Stimulated activated CD8-positive, alpha-beta memory T cell treated with anti-CD3 and anti-CD28 coated beads, Interleukin-12 subunit alpha, Interleukin-12 subunit beta, amount 100 ng/mL, for 1 hour (primary cell): ENCODE measurements around the gene PDF.
"Not testable (repeated sequence)": the region's sequence is repeated elsewhere in the genome, so short reads cannot be mapped to it uniquely, and the experiment has no call there.

Experiments
- DNase-seq: peaks from one replicate; pipeline ENCODE4 v3.0.0-alpha.2; 2020; ENCODE audit warnings: low read depth

Gene PDF, protein sequence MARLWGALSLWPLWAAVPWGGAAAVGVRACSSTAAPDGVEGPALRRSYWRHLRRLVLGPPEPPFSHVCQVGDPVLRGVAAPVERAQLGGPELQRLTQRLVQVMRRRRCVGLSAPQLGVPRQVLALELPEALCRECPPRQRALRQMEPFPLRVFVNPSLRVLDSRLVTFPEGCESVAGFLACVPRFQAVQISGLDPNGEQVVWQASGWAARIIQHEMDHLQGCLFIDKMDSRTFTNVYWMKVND

DNA sequence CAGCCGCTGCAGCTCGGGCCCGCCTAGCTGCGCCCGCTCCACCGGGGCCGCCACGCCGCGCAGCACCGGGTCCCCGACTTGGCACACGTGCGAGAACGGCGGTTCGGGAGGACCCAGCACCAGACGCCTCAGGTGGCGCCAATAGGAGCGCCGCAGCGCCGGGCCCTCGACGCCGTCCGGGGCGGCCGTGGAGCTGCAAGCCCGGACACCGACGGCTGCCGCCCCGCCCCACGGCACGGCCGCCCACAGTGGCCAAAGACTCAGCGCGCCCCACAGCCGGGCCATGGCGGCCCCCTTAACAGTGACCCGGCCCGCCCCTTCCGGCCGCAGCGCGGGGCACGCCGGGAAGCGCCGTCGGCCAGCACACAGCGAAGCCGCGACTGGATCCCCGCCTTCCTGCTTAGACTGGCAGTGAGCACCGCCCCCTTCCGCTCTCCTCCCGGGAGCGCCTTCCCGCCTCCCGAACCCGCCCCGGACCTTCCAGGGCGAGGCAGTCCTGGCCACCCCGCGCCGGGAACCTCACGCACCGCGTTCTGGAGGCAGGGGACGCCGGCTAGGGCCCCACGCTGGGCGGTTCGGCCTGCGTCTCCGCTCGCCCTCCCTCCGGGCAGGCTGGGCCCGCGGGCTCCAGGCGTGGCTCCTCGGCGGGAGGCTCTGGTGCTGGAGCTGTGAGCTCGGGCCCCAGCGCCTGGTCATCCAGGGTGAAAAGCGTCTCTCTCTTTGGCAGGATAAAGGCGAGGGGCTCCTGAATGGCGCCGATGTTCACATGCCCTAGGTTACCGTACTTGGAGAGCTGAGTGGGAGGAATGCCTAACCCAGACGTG, at the start of gene PDF:
TSS of gene PDF (minus strand) at position 303 of the 824 bp plus-strand sequence. CDS start at position 285, 18 bp downstream.
- DNase-seq, result peak; percentile 67

DNA sequence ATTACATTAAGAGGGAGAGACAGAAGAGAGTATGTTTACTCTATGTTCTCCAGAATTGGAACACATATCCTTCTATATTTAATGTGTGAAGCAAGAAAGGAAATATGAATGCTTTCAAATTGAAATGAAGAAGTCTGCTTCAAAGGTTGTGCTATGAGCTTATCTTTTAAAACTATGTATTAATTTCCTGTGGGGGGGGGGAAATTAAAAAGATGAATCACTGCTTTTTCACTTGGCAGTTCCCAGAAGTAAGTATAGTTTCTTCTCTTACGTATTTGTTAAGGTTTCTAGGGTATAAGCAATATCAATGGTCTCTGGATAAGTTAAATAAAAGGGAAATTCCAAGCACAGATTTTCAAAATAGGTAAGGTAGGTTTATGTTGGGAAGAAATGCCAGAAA, 48.4 kb upstream of the PDF start:
- no peak for DNase-seq

DNA sequence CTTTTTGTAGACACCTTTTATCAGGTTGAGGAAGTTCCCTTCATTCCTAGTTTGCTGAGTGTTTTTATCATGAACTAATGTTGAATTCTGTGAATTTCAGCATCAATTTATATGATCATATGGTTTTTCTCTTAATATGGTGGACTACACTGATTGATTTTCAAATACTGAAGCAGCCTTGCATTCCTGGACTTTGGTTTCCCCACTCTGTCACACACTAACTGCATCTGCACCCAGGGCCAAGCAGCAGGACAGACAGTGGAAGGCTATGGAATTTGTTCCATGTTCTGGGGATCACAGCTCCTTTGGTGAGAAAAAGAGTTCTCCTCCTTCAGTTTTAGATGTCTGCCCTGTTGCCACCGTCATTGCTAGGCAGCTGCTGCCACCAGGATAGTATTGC, 47.6 kb upstream of the PDF start:
- no peak for DNase-seq

DNA sequence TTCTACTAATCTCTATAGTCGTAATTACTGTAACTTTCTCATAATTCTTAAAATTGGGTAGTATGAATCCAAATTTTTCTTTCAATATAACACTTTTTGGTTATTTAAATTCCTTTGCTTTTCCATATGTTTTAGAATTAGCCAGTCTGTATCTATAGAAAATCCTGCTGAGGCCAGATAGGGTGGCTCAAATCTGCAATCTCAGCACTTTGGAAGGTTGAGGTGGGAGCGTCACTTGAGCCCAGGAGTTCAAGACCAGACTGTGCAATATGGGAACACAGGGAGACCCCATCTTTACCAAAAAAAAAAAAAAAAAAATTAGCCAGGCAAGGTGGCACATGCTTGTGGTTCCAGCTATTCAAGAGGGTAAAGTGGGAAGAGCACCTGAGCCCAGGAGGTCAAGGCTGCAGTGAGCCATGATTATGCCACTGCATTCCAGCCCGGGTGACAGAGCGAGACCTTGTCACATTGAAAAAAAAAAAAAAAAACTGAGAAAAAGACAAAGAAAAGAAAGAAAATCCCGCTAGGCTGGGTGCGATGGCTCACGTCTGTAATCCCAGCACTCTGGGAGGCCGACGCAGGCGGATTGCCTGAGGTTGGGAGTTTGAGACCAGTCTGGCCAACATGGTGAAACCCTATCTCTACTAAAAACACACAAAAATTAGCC, 46.1 kb upstream of the PDF start:
- no peak for DNase-seq

DNA sequence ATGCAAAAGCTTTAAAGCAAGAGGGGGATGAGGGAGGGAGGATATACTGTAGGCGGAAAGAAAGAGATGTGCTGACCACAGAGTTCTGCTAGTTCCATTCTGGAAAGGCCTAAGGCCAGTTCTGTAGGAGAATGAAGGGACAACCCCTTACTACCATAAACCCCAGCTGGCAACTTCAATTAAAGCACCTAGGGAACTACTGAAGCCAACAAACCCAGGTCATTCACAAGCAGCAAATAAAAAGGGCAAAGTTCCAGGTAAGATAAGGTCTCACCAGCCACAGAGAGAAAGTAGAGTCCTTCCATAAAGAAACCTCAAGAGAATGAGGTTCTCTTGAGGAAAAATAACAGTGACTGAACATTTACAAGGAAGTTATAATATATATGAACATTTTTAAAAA, 42.6 kb upstream of the PDF start:
- no peak for DNase-seq

DNA sequence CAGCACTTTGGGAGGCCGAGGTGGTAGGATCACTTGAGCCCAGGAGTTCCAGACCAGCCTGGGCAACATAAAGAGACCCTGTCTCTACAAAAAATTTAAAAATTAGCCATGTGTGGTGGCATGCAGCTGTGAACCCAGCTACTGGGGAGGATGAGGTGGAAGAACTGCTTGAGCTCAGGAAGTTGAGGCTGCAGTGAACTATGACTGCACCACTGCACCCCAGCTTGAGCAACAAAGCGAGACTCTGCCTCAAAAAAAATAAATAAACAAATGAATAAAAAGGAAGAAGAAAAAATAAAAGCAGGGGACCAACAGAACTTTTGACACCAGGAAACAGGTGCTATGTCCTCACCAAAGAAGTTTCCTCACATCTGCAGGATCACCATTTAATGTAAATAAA, 41.2 kb upstream of the PDF start:
- DNase-seq, result no peak

DNA sequence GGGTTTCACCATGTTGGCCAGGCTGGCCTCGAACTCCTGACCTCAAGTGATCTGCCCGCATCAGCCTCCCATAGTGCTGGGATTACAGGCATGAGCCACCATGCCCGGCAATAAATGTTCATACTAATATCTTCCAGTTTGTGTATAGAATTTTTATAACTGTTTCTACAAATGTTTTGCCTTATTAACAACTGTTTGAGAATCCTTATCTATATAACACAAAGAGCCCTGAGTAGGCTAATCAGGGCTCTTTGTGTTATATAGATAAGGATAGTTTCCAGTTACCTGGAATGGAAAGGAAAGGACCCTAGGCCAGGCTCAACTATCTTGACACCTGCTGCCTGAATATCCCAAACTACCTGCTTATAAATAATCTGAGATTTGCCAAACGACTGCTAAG, 38.5 kb upstream of the PDF start:
- no peak for DNase-seq

DNA sequence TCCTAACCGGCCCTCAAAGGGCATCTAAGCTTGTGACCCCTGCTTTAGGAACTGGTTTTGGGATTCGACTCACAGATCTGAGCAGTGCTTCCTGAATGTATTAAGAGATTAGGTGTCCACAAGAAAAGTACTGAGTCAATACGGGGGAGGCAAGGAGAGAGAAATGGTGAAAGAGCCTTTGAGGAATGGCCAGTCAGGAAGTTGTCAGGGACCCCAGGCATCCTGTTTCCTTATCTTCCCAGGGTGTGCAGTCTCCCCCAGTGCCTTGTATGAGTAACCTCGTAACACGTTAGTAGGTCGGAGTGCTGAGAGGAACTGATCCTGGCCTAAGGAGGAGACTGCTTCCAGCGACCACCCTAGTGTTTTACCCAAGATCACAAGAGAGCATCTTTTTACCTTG, 37.6 kb upstream of the PDF start:
- no peak for DNase-seq

DNA sequence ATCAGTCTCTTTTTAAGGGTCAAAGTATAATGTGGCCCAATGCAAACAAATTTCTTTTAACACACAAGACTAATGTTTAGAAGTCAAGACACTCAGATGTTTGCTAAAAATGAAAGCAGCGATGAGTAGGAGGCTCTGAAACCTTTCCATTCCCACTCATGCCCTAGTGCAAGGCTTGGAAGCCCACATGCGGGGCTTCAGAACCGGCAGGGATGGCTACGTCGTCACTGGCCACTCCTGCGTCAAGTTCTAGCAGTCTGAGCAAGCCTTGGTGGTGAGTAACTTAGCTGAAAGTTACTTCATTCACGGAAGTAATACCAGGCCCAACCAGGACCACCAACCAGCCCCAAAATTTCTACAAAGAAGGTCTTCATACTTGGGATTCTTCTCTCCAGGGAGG, 36.0 kb upstream of the PDF start:
- DNase-seq, result no peak

DNA sequence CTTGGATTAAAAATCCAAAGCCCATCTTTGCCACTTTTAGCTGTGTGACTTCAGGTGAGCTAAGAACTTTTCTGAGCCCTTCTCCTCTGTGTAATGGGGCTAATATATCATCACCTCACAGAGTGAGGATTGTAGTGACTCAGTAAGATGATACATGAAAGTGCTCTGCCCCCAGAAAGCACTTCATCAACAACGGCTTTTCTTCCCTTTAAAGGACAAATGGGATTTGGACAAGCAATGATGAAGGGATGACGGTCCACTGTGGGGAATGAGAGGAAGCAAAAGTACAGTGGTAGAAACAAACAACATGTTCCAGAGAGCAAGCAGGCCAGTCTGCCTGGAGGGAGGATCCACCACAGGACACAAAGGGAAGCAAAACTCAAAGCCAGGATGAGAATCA, 35.5 kb upstream of the PDF start:
- no peak for DNase-seq

DNA sequence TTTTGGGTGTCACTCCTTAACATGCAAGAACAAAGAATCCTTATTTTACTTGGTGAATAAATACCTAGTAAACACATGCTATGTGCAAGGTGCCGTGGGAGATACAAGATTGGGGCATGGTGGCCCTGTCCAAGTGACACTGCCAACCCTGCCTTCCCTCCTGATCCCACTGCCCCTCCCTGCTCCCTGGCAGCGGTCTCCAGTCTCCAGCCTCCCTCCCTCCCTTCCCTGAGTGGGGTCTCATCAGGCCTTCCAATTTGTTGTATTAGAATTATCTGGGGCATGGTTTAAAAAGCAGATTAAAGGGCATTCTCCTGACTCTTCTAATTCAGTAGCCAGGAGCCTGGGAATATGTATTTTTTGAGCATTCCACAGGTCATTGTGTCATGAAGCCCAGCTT, 33.7 kb upstream of the PDF start:
- DNase-seq, result no peak

DNA sequence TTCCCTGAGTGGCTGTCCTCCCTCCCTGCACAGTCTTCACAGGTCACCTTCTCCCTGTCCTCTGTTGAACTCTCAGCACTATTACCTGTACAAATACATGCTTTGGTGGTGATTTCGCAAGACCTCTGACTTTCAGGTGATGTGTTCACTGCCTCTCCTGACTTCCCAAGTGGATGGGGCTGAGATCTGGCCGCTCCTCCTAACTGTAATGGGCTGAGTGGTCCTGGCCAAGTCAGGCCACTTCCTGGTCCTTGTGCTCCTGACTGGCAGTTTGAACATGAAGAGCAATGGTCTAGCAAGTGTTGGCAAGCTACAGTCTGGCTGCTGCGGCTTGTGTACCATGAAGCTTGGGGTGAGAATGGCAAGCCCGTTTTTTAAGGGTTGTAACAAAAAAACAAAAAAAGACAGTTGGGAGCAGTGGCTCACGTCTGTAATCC, 32.9 kb upstream of the PDF start:
- no peak for DNase-seq

DNA sequence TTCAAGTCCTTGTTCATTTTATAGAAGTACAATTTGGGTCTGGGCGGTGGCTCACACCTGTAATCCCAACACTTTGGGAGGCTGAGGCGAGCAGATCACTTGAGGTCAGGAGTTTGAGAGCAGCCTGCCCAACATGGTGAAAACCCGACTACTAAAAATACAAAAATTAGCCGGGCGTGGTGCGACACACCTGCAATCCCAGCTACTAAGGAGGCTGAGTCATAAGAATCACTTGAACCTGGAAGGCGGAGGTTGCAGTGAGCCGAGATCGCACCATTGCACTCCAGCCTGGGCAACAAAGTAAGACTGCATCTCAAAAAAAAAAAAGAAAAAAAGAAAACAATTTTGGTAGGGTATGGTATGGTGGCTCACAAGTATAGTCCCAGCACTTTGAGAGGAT, 29.7 kb upstream of the PDF start:
- not testable (repeated sequence) for DNase-seq

DNA sequence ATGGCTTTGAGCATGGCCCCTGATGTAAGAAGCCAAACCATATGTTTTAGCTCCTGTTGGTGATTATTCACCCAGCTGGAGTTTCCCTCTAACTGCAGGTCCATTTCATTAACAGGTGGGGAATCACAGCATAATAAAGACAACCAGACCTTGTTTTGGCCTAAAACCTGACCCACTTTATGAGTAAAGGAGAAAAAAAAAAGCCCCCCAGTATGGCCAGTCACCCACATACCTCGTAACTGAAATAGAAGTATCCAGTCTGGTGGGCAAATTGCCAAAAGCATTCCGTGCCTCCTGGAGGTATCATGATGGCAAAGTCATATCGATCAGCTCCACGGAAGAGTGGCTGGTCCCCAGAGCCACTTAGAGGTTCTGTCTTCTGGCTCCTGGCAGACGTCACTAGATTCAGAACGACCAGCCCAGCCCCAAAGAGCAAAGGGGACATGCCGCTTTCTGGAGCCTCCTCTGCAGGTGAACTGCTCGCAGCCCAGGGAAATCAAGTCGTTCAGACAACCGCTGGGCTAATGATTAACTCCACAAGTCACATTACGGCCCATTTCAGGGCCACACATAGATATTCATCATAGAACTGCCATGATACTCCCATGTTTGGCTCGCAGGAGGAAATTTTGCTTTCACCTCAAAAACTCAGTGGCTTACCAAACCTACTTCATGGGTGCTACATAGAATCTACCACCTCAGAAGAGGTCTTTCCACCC, 21.1 kb upstream of the PDF start, which contains the start of gene TMED6:
TSS of gene TMED6 (minus strand) at position 478 of the 719 bp plus-strand sequence. CDS start at position 445, 33 bp downstream.
- DNase-seq, result no peak

DNA sequence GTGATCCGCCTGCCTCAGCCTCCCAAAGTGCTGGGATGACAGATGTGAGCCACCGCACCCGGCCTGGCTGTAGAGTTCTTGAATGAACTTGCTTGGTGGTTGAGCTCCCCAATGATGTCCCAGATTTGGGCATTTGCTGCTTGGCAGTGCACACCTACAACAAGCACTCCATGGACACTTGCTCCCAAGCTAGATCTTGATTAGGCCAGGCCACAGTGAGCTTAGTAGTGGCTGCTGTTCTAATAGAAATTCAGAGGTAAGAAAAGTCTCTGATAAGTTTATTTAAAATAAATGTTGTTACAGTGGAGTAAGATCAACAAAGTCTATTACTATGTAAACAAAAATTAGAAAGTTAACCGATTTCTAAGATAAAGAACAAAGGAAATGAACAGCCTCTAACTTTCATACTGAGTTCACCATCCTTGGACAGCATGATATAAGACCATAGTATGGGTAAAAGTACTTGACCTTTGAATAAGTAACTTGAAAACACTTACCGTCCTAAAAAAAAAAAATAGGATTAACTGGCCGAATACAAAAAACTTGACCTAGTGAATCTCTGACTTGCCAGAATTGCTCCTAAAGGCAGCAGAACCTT, 20.2 kb upstream of the PDF start:
- no peak for DNase-seq

DNA sequence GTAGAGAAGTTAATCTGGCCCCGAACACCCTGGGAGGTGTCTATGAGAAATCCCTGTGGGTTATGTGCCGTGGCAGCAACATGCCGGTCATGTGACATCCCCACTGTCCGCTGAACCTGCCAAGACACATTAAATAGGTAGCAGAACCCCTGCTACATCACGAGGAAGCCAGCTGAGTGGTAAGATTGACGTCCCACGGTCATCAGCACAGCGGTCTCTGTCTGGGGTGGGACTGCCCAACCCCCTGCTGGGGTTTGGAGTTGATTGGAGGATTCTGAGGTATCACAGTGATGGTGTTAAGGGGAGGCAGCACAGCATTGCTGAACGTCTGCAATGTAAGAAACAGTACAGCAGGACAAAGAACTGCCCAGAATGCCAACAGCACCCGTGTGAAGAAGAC, 19.1 kb upstream of the PDF start:
- no peak for DNase-seq

DNA sequence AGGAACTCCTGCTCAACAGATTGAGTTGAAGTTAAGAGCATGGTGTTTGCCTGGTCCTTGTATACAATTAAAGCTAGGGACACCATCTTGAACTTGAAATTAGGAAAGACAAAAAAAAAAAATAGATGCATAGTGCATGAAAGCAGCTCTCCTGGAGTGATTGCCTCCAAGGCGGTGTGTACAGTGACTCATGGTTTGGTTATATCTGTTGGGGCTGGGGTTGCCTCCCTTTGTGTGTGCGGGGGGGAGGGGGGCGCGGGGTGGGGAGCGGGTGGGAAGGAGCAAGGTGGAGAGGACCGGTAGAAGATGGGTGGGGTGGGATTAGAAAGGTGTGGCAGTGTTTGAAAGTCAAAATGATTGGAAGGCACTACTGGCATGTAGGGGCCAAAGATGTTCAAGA, 17.8 kb upstream of the PDF start:
- no peak for DNase-seq

DNA sequence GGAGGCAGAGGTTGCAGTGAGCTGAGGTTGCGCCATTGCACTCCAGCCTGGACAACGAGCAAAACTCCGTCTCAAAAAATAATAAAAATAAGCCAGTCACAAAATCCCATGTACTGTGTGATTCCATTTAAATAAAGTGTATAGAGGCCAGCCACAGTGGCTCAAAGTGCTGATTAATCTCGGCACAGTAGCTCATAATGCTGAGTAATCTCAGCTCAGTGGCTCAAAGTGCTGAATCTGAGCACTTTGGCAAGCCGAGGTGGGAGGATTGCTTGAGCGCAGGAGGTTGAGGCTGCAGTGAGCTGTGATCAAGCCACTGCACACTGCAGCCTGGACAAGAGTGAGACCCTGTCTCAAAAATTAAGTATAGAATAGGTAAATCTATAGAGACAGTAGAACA, 16.3 kb upstream of the PDF start:
- no peak for DNase-seq

DNA sequence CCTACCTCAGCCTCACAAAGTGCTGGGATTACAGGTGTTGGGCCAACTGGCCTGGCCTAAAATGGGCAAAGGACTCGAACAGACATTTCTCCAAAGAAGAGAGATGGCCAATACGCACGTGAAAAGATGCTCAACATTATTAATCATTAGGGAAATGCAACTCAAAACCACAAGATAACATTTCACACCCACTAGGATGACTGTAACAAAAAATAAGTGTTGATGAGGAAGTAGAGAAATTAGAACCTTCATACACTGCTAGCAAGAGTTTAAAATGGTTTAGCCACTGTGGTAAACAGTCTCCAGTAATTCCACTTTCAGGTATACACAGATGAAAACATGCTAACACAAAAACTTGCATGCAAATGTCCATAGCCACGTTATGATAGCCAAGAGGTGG, 15.5 kb upstream of the PDF start:
- DNase-seq, result no peak

DNA sequence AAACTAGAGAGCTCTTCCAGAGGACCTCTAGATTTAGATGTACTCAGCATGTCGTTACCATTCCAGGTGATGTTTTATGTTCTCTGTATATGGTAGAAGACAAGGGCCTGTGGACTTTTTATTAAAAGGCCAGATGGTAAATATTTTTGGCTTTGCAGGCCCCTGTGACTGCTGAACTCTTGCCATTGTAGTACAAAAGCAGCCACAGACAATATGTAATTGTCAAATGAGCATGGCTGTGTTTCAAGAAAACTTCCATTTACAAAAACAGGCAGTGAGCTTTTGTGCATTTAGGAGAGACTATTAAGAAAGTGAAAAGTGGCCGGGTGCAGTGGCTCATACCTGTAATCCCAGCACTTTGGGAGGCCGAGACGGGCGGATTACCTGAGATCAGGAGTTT, 13.8 kb upstream of the PDF start:
- no peak for DNase-seq

DNA sequence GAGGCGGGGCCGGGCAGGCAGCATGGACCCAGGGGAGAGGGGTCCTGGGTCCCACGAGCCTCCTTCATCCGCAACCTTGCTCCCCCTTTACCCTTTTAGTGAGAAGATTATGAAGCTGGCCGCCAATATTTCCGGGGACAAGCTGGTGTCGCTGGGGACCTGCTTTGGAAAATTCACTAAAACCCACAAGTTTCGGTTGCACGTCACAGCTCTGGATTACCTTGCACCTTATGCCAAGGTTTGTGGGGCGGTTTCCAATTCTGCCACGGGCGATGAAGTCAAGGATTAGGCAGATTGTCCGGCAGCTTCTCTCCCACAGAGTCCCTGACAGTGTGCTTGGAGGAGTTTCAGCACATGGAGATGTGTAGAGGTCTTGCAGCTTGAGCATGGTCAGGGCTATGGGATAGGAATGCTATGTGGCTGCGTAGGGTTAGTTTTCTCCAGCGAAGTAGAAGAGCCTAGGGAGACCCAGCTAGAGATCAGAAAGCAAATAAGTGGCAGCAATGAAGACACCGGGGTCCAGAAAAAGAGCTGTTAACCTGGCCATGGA, 9.8 kb upstream of the PDF start:
- no peak for DNase-seq
